ENCODE data around the gene TBC1D7.

The TBC1D7 gene

DNA sequence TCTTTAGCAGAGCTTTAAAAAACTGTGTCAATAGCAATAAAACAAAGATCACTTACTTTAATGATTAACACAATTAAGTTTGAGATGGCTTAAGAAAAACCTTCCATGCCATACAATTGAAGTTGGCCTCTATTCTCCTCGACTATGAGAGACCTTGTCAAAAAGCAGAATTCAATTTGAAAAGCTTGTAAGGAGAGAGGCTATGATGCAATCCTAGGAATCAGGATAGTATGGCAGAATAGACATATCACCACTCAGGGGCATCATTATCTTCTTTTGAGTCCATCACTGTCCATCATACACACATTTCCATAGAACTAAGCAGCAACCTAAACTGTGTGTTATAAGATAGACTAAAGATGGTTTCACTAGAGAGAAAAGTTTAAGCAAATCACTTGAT lies 17.2 kb downstream of the TBC1D7 start:
- Histone ChIP-seq H3K36me3 (ENCODE audit: control insufficient read depth, insufficient read depth, low read length) (peaks cover 14% of the 10 kb centered on the region), H3K27me3 (replicated peaks; ENCODE audit: control insufficient read depth, insufficient read depth, low read length) (no peaks in the 10 kb centered on the region), H3K4me3 (replicated peaks; ENCODE audit: low read depth, low read length) (no peak overlapping the region)
- no peak for TF ChIP-seq CTCF (IDR thresholded peaks at IDR 0.05; ENCODE audit: insufficient read depth, low read length, poor library complexity, severe bottlenecking)
- no peak for DNase-seq (ENCODE audit: extremely low read depth, insufficient read length)

DNA sequence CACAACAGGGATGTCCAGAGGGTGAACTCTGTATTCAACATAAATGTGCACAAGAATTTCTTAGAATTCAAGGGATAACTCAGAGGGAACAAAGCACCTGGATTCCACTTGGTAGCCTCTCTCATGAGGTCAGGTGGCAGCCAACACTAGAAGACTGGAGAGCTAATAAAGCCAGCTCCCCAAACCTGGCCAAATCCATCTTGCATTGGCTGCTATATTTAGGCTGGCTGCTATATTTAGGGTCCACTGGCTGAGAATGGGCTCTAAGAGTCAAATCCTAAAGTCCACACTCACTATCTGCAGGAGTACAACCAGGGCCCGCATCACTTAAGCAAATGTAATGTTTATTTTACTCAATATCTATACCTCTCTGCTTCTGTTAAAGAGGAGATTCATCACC lies 20.0 kb downstream of the TBC1D7 start:
- DNase-seq (ENCODE audit: extremely low read depth, insufficient read length): no peak
- TF ChIP-seq CTCF (IDR thresholded peaks at IDR 0.05; ENCODE audit: insufficient read depth, low read length, poor library complexity, severe bottlenecking): no peak
- H3K36me3 ChIP-seq (ENCODE audit: control insufficient read depth, insufficient read depth, low read length): peaks cover 6% of the 10 kb centered on the region
- H3K4me3 ChIP-seq (replicated peaks; ENCODE audit: low read depth, low read length): no peak overlapping the region
- no peaks in the 10 kb centered on the region for H3K27me3 ChIP-seq (replicated peaks; ENCODE audit: control insufficient read depth, insufficient read depth, low read length)

DNA sequence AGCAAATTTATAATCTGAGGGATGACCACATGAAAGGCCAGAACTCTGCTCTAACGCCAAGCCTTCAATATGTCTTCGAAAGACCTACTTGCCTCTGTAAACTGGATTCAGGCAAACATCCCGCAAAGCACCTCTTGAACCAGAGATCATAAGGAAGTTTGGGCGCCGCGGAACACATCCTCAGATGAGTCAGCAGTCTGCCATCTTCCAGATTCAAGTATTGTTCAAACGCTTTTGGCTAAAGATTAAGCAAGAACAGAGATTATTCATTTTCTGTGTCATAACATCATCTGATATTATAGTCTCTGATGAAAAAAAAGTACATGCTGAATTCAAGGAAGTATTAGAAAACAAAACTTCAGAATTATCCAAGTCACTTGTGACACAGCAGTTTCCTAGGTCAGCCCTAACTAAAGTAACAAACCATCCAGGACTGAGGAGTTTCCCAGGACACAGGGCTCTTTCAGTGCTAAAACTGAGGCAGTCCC lies 20.8 kb downstream of the TBC1D7 start:
- no peak for TF ChIP-seq CTCF (IDR thresholded peaks at IDR 0.05; ENCODE audit: insufficient read depth, low read length, poor library complexity, severe bottlenecking)
- no peak overlapping the region for H3K4me3 ChIP-seq (replicated peaks; ENCODE audit: low read depth, low read length)
- H3K36me3 ChIP-seq (ENCODE audit: control insufficient read depth, insufficient read depth, low read length): peaks cover 6% of the 10 kb centered on the region
- H3K27me3 ChIP-seq (replicated peaks; ENCODE audit: control insufficient read depth, insufficient read depth, low read length): no peaks in the 10 kb centered on the region
- DNase-seq (ENCODE audit: extremely low read depth, insufficient read length): no peak

DNA sequence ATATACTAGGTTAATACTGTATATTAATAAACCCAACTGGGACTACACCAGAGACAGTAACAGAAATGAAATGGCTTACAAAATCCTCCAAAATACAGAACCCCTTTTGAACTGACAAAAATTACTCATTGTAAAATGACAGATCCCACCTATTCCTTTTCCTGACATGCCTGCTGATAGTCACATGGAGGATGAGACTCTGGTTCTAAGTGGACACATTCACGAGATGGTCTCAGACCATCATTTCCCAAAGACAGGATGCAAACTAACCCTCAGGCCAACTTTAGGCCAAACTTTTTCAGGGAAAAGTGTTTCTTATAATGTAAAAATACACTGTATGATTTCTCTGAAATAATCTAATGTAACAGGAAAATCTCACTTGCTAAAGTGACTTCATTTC lies 22.5 kb downstream of the TBC1D7 start:
- Histone ChIP-seq H3K27me3 (replicated peaks; ENCODE audit: control insufficient read depth, insufficient read depth, low read length) (no peaks in the 10 kb centered on the region), H3K36me3 (ENCODE audit: control insufficient read depth, insufficient read depth, low read length) (peaks cover 7% of the 10 kb centered on the region), H3K4me3 (replicated peaks; ENCODE audit: low read depth, low read length) (no peak overlapping the region)
- no peak for TF ChIP-seq CTCF (IDR thresholded peaks at IDR 0.05; ENCODE audit: insufficient read depth, low read length, poor library complexity, severe bottlenecking)
- DNase-seq (ENCODE audit: extremely low read depth, insufficient read length): no peak

DNA sequence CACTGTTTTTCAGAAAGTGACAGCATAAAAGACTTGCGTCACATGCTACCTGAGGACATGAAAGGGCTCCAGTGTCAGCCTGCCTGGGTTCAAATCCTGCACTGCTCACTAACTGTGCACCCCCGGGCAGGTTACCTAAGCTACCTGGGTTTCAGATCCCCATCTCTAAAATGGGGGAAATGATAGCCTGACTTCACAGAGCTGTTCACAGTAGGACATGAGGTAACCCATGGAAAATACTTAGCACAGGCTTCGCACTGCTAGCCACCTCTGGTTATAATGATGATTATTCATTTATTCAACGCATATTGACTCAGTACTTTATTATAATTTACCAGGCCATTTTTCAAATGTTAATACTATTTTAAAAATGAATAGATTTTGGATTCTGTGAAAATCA lies 23.0 kb downstream of the TBC1D7 start:
- DNase-seq (ENCODE audit: extremely low read depth, insufficient read length): no peak
- no peaks in the 10 kb centered on the region for H3K27me3 ChIP-seq (replicated peaks; ENCODE audit: control insufficient read depth, insufficient read depth, low read length)
- H3K4me3 ChIP-seq (replicated peaks; ENCODE audit: low read depth, low read length): no peak overlapping the region
- TF ChIP-seq CTCF (IDR thresholded peaks at IDR 0.05; ENCODE audit: insufficient read depth, low read length, poor library complexity, severe bottlenecking): no peak
- peaks cover 7% of the 10 kb centered on the region for H3K36me3 ChIP-seq (ENCODE audit: control insufficient read depth, insufficient read depth, low read length)

- no peak overlapping the region for H3K4me3 ChIP-seq (replicated peaks; ENCODE audit: low read depth, low read length)
- peaks cover 11% of the 10 kb centered on the region for H3K36me3 ChIP-seq (ENCODE audit: control insufficient read depth, insufficient read depth, low read length)
- peak; percentile 50 for DNase-seq (ENCODE audit: extremely low read depth, insufficient read length)
- H3K27me3 ChIP-seq (replicated peaks; ENCODE audit: control insufficient read depth, insufficient read depth, low read length): no peaks in the 10 kb centered on the region
- no peak for TF ChIP-seq CTCF (IDR thresholded peaks at IDR 0.05; ENCODE audit: insufficient read depth, low read length, poor library complexity, severe bottlenecking)
Measured at GRCh38 chr6:13304580-13305260, 23.6 kb downstream of the TBC1D7 start.
